Calu3 (cell line): ENCODE results near the gene LXN. TPM values are rescaled to one million over a fixed set of nuclear protein-coding genes. Genes with fewer than 3 reads are reported as not detected.

Experiments
- BruUV-seq: library from RNA; stranded (reverse); fragments of 400-500 nt; replicated peaks from 2 replicates; lab custom pipeline; 2021; lab: Mats Ljungman, UMichigan
- CTCF ChIA-PET: fragments of 300-600 bp; sonication (Branson Sonifier 250); formaldehyde crosslinking; loops from one replicate; lab custom pipeline; 2022; ENCODE audit warnings: antibody characterized with exemption; lab: Charles Lee
- DNase-seq: peaks from one replicate; pipeline ENCODE4 v3.0.0; 2022
- H3K27ac Mint-ChIP-seq: one replicate; pipeline ENCODE4 v1.8.0; 2022; ENCODE audit warnings: mixed read lengths; ENCODE audit not compliant: unreplicated experiment
- H3K27me3 Mint-ChIP-seq: one replicate; pipeline ENCODE4 v1.8.0; 2022; ENCODE audit warnings: mixed read lengths; ENCODE audit not compliant: unreplicated experiment
- H3K36me3 Mint-ChIP-seq: one replicate; pipeline ENCODE4 v1.8.0; 2022; ENCODE audit warnings: mild to moderate bottlenecking, moderate library complexity, mixed read lengths; ENCODE audit not compliant: insufficient read depth, unreplicated experiment
- H3K4me1 Mint-ChIP-seq: one replicate; pipeline ENCODE4 v1.8.0; 2022; ENCODE audit warnings: mild to moderate bottlenecking, low read depth, mixed read lengths; ENCODE audit not compliant: unreplicated experiment
- H3K4me3 Mint-ChIP-seq: one replicate; pipeline ENCODE4 v1.8.0; 2022; ENCODE audit warnings: mild to moderate bottlenecking, low read depth, moderate library complexity, mixed read lengths; ENCODE audit not compliant: unreplicated experiment
- H3K9me3 Mint-ChIP-seq: one replicate; pipeline ENCODE4 v1.8.0; 2022; ENCODE audit warnings: low read depth, mixed read lengths; ENCODE audit not compliant: unreplicated experiment
- CTCF ChIP-seq: fragments of 200-600 bp; IDR thresholded peaks from one replicate; pipeline ENCODE4 v1.8.0; 2022; ENCODE audit warnings: antibody characterized with exemption; ENCODE audit not compliant: unreplicated experiment
- intact Hi-C: fragments of 100-400 bp; cut with micrococcal nuclease; formaldehyde crosslinking; loops from one replicate; pipeline ENCODE4 v1.10.0; 2022; ENCODE audit not compliant: unreplicated experiment
- total RNA-seq: library from RNA; stranded (reverse); gene quantifications from 2 replicates; pipeline ENCODE4 v1.2.3, GENCODE V29; 2022

LXN gene
- total RNA-seq, 1 experiment from 2014 or later: 42.8 TPM

DNA sequence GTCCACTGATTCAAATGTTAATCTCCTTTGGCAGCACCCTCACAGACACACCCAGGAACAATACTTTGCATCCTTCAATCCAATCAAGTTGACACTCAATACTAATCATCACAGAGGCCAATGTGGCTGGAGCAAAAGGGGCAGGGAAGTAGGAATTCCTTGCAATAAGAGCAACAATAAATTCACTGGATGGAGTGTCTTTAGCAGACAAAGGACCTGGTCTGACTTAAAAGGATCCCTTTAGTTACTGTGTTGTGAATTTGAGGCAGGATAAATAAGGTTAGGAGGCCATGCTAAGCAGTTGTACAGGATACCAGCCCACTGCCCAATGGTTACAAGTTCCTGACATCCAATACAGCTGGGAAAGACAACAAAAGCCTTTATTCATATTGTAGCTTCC lies 40.5 kb downstream of the LXN start:
- intact Hi-C loops: no loop called here
- H3K4me3 Mint-ChIP-seq: no peak overlapping the region
- peaks cover 8% of the 10 kb centered on the region for H3K36me3 Mint-ChIP-seq
- no peak for TF ChIP-seq CTCF
- H3K27ac Mint-ChIP-seq: no peak overlapping the region
- peaks cover 5% of the 10 kb centered on the region for H3K9me3 Mint-ChIP-seq
- peaks cover 7% of the 10 kb centered on the region for H3K4me1 Mint-ChIP-seq
- CTCF ChIA-PET: no interaction called here
- no peaks in the 10 kb centered on the region for H3K27me3 Mint-ChIP-seq
- BruUV-seq: no TSS peak
- DNase-seq: no peak

DNA sequence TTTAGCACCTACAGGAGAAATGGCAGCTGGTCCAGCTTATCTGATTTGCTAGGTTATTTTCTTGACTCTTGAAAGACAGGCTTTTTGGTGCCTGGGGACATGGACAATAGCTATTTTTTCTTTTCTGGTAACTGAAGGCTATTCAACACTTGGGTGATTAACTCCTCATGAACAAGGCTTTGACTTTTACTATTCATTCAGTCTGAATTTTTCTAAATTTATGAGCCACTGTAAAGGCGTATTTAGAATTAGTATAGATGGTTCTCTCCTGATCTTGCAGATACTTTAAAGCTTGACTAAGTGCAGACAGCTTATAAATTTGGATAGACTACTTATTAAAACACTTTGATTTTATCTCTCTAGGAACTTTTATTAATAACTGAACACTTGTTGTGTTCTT lies 46.6 kb downstream of the LXN start:
- CTCF ChIA-PET: interaction anchor here (1.4 kb wide), 1 partner anchor 18 kb away, joined by 4 read pairs; the partner anchor contains the start of gene GFM1
- no TSS peak for BruUV-seq
- intact Hi-C loops: no loop called here
- Mint-ChIP-seq H3K27me3 (no peaks in the 10 kb centered on the region), H3K4me1 (no peaks in the 10 kb centered on the region), H3K9me3 (peaks cover 5% of the 10 kb centered on the region), H3K36me3 (no peaks in the 10 kb centered on the region), H3K27ac (no peak overlapping the region), H3K4me3 (no peak overlapping the region)
- DNase-seq: no peak
- no peak for TF ChIP-seq CTCF

GRCh38 chr3:158617982-158618875 lies 54.2 kb downstream of the LXN start:
- DNase-seq: no peak
- no peak overlapping the region for H3K27ac Mint-ChIP-seq
- no peak for TF ChIP-seq CTCF
- H3K9me3 Mint-ChIP-seq: peaks cover 15% of the 10 kb centered on the region
- BruUV-seq: no TSS peak
- no peak overlapping the region for H3K4me3 Mint-ChIP-seq
- intact Hi-C loops: no loop called here
- H3K27me3 Mint-ChIP-seq: no peaks in the 10 kb centered on the region
- no peaks in the 10 kb centered on the region for H3K36me3 Mint-ChIP-seq
- H3K4me1 Mint-ChIP-seq: no peaks in the 10 kb centered on the region
- CTCF ChIA-PET: no interaction called here

Other genes with a start within 250 kb of the LXN start
- 53.0 and 53.1 TPM in 2 replicates for gene MLF1, start 101.5 kb downstream of the LXN start, total RNA-seq
- 77.3 and 77.9 TPM in 2 replicates for gene GFM1, start 28.1 kb downstream of the LXN start, total RNA-seq
- gene RARRES1, start 59.8 kb upstream of the LXN start, total RNA-seq: 1,088 and 1,195 TPM in 2 replicates
- gene MFSD1, start 129.4 kb upstream of the LXN start, total RNA-seq: 95.8 and 100 TPM in 2 replicates